Glomerular visceral epithelial cell (primary cell): ENCODE data around the gene POGZ.
"Not testable (repeated sequence)": the region's sequence is repeated elsewhere in the genome, so short reads cannot be mapped to it uniquely, and the experiment has no call there.

ENCODE experiments used
- DNase-seq: peaks from one replicate; pipeline ENCODE4 v3.0.0-alpha.2; 2016; ENCODE audit errors: extremely low spot score

The POGZ gene

DNA sequence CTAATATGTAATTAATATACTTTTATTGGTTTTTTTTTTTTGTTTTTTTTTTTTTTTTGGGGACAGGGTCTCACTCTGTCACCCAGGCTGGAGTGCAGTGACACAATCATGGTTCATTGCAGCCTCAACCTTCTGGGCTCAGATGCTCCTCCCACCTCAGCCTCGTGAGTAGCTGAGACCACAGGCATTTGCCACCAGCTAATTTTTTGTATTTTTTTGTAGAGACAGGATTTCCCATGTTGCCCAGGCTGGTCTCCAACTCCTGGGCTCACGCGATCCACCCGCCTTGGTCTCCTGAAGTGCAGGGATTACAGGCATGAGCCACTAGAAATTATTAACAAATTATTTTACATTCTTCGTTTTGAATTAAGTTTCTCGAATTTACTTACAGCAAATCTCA lies 16.8 kb upstream of the POGZ start:
- no peak for DNase-seq

DNA sequence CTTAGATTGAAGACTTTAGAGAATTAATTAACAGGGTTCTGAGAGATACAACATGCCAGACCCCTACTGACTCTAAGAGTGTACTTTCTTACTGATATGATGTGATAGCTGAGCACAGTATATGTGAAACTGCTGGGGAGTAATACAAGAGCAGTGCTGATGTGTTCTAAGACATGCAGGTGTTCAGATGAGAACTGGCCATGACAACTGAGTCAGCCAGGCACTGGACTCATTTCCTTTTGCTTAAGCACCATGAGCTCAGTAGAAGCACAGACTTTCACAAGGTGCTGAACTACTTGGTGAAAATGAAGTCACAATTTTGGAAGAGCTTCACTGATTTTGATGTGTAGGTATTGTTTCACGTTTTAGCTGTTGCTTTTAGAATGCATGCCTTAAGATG lies 15.9 kb upstream of the POGZ start:
- no peak for DNase-seq

DNA sequence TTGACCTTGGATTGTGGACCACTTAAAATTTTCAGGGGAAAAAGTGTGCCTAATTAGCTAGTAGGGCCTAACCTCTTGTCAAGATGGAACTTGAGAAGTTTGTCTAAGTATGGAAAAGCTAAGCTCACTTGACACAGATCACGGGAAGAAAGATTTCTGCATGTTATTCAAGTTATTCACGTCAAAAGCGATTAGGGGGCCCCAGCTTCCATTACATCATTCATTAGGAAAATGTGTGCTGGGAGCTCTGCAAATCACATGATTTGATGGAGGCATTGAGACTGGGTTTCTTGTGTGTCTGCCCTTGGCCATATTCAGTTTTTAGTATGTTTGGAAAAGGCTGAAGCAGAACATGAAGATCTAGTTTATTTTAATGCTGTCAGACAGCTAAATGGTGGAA lies 15.5 kb upstream of the POGZ start:
- no peak for DNase-seq

DNA sequence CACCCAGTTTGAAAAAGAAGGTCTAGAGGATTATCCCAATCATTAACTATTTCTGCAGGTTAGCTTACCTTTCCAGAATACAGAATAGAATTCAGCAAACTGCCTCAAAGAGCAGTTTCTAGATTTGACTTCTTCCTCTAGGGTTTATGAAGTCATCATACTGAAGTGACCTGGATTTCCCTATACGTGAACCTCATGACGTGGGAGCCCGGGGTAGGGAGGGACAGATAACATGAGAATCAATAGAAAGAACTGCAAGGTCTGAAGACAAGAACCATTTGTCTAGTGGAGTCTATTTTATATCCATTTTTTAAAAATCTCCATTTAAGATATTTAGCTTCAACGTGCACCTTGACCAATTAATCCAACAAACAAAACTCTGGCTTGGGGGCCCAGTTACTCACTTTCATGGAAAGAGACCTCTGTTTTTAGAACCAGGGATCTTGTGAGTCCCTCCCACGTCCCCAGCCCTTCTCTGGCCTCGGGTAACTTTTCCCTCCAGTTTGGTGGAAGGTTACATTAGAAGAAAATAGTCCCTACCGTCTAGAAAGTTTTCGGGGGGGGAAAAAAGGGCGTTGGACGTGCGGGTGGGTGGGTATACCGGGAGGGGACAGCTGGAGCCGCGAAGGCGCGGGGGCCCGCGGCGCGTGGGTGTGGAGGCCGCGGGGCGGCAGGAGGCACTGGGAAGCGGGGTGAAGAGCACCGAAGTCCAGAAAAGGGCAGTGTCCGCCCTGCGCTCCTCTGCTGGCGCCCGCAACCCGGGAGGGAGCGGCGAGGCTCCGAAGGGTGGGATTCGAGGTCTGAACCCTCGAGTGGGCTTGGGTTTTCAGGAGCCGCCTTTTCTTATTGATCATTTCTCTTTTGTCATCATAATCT lies 13.8 kb upstream of the POGZ start:
- no peak for DNase-seq

DNA sequence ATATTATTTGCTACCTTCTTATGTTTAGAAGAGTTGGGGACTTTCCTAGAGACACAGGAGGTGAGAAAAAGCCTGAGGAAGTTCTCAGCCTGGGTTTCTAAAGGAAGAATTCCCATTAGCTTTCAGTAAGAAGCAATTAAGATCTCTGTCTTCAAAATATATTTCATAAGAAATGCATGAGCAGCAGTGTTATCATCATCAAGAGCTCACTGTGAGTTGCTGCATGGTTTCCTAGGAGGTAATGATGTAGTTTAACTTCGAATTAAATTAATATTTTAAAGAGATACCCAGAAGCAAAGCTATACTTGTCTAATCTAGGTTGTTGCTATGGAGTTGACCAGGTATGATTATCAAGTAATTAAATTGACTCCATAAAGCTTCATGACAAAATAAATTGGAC lies 5.7 kb upstream of the POGZ start:
- DNase-seq: no peak

DNA sequence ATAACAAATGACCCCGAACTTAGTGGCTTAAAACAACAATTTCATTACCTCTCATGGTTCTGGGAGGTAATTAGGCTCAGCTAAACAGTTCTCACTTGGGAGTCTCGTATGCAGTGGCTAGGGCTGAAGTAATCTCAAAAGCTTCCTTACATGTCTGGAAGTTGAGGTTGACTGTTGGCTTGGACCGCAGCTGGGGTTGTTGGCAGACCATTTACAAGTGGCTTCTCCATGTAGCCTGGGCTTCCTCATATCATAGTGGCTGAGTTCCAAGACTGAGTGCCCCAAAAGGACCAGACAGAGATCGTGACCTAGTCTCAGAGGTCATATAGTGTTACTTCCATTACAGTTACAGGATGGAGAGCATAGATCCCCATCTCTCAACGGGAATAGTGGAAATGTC lies 2.4 kb upstream of the POGZ start:
- no peak for DNase-seq

DNA sequence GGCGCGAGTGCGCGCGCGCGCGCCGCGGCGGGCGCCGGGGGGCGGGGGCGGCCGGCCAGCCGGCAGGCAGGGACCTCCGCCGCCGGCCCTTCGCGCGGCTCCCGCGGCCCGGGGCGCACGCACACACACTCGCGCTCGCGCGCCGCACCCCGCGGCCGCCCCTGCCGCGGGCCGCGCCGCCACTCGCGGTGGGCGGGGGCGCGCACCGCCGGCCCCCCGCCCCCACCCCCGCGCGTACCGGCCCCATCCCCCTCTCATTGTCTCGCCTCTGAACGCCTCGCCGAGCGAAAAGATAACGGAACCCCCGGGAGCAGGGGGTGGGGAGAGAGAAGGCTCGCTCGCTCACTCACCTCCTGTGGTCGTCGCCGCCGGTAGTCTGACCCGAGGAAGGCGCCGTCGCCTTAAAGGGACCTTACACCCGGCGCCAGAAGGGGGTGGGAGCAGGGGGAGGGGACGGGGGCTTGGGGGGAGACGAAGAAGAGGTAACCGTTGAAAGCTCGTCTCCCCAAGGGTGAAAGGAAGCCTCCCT lies 428 bp downstream of the POGZ start:
- peak; percentile 73 for DNase-seq

DNA sequence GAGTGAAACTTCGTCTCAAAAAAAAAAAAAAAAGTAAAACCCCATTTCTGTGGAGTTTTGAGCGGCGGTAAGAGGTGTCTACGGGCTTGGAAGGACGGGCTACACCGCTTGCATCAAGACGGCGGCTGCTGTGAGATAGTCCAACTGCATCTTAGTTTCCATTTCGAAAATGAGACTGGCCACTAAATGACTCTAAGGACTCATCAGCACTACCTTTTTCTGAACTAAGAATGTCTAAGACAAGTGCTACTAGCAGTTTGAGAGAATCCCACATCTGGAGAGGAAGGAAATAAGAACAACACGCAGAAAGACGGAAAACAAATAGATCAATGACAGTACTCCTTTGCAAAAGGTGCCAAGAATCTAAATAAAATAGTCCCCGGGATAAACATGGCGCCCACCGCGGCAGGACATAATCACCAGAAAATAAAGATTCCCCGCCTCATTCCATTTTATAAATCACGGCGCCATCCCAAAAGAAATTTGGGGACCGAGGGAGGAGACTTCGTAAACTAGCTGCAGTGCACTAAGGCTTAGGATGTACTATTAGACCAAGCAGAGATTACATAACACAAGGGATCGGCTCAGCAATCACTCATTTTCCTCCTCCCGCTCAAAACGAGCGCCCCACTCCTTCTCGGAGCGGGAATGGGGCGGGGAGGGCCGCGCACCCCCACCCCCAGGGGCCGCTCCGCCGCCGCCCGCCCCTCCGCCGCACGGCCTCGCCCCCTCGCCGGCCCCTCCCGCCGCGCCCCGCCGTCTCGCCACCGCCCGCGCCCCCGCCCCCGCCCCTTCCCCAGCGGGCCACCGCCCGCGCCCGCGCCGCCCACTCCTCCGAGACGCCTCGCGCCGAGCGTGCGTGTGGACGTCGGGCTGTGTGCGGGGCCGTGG lies 1.1 kb downstream of the POGZ start:
- peak; percentile 87 for DNase-seq

DNA sequence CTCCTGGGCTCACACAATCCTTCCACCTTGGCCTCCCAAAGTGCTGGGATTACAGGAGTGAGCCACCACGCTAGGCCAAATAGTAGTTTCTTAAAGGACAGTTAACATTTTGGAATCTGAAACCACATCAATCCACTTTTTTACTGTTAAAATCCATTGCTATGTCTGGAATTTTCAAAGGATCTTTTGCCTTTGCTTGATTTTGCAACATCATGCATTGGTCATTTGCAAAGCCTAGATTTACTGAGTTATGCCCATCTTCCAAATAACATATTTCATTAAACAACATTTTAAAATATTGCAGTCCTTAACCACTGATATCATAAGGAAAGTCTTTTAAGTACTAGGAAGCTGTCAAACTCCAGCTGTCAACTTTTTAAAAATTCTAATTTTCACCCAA lies 3.3 kb downstream of the POGZ start:
- no peak for DNase-seq

DNA sequence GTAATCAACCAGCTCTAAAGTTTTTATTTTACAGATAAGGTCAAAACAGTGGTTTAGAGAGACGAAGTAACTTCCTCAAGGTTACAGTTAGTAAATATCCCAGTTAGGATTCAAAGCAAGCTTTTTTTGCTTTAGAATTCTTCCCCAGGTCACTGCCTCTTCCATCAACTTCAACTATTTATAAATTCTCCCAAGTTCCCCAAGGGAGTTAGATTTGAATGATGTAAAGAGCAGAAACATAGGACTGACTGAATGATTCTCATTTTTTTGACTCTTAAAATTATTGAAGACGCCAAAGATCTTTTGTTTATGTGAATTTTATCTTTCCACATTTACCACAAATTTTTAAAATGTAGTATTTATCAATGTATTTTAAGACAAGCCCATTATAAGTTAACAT lies 4.1 kb downstream of the POGZ start:
- no peak for DNase-seq

DNA sequence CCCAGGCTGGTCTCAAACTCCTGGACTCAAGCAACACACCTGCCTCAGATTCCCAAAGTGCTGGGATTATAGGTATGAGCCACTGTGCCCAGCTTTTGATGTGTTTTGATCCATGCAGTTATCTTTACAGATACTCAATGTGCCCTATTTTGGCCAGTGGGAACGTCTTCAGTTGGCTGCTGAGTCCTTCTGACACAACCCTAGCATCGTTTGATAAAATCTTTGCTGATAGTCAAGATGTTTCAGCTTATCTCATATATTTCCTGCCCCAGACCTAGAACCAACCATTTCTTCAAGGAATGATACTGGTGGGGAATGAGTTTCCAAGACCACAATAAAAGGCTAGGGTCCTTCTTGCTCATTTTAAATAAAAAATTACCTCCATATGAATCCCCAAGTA lies 11.6 kb downstream of the POGZ start:
- no peak for DNase-seq

DNA sequence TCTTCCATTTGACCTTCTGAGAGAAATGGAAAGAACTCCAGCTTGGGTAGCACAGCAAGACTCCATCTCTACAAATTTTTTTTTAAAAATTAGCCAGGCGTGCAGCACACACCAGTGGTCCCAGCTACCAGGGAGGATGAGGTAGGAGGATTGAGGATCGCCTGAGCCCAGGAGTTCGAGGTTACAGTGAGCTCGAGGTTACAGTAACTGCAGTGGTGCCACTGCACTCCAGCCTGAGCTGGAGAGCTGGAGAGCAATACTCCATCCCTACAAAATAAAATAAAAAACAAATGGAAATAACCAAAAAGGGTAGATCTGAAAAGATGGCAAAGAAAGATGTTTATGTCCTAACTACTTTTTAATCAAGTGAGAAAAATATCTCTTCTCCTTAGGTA lies 14.5 kb downstream of the POGZ start:
- peak; percentile 49 for DNase-seq

DNA sequence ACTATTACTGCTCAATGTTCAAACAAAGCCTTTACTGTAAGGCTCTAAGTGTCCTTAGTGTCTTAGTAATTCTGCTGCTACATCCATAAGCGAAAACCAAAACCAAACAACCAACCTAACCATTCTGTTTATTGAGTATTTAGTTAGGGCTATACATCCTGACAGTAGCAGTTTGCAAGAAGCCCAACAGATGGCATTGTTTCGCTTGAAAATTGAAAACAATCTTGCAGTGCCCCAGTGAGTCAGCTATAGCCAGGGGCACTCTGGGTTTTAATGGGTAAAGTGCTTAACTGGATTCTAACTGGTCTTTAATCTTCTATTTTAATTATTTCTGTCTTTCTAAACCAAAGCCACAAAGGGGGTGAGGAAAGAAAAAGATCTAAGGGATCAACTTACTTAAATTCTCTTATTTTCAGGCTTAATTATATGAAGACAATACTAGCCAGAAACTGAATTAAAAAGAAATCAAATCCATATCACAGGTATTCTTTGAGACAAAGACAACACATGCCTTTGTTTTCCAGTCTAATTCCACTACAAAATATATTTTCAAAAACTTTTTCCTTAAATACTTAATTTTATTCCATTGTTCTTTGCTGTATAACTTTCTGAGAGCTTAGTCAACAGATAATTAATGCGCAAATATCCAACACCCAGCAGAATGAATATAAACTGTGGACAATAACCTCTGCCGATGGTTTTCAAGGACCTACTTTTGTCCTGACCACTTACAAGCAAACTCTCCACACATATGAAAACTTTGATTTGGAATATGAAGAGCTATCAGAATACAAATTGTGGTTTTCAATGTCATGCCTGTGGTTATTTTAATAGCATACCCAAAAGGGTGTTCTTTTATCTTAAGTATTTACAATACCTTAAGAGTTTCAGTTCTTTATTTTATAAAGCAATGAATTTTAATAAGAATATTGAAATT lies 15.2 kb downstream of the POGZ start:
- peak; percentile 74 for DNase-seq

DNA sequence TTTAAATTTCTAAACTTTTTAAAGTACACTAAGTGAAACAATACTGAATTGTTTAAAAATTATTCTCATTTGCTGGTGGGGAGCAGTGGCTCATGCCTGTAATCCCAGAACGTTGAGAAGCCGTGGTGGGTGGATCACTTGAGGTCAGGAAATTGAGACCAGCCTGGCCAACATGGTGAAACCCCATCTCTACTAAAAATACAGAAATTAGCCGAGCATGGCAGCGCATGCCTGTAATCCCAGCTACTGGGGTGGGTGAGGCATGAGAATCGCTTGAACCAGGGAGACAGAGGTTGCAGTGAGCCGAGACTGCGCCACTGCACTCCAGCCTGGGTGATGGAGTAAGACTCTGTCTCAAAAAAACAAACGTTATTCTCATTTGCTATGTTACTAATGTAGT lies 21.9 kb downstream of the POGZ start:
- not testable (repeated sequence) for DNase-seq

DNA sequence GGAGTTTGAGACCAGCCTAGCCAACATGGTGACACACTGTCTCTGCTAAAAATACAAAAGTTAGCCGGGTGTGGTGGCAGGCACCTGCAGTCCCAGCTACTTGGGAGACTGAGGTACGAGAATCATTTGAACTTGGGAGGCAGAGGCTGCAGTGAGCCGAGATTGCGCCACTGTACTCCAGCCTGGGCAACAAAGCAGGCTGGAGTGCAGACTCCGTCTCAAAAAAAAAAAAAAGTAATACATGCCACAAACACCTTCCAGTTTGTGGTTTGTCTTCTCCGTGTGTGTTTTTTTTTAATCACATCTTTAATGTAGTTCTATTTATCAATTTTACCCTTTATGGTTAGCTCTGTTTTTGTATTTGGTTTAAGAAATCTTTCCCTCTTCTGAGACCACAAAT lies 22.3 kb downstream of the POGZ start:
- DNase-seq: no peak

DNA sequence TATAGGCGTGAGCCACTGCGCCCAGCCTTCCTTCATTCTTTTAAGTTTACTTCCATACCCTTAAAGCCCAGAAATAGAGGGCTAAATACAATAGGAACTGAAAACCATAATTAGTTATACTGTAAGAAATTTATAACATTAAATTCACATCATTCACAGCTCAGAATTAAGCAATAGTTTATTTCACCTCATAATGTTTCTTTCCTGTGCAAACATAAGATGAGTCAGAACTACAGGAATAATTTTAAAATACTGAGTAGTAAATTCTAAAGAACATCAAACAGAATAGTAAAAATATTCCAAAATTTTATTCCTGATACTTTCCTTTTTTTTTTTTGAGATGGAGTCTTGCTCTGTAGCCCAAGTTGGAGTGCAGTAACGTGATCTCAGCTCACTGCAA lies 24.1 kb downstream of the POGZ start:
- no peak for DNase-seq

DNA sequence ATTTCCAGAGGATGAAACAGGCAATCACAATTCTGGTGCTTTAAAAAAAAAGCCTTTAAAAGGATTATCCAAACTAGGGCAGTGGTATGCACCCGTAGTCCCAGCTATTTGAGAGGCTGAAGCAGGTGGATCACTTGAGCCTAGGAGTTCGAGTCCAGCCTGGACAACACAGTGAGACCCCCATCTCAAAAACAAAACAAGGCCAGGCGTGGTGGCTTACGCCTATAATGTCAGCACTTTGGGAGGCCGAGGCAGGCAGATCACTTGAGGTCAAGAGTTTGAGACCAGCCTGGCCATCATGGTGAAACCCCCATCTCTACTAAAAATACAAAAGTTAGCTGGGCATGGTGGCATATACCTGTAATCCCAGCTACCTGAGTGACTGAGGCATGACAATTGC lies 25.5 kb downstream of the POGZ start:
- DNase-seq: not testable (repeated sequence)

DNA sequence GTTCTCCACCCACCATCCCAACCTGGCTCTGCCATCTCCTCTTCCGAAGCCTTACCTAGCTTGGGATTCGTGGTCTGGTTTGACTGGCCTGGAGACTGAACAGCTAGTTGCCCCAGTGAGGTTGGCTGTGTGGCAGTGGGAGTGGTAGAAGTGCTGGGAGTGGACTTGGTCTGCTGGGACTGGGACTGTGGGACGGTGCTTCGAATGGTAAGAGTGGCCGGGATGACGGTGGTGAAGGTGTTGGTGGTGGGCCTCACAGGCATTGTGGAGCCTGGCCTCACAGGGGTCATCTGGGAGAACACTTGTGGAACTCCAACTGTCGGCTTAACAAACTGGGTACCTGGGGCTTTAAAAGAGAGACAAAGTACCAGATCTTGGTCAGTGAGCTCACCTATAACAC lies 31.2 kb downstream of the POGZ start:
- no peak for DNase-seq

DNA sequence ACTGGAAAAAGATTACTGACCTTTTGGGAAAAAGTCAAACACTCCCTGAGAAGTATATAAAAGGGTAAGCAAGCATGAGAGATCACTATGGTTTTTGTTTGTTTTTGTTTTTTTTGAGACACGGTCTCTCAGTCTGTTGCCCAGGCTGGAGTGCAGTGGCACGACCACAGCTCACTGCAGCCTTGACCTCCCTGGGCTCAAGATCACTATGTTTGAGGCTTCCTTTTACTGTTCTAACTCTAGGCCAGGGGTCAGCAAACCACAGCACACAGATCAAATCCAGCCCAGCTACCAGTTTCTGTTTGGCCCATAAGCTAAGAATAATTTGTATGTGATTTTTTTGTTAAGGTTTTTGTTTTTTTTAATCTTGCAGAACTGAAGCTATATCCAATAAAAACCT lies 34.2 kb downstream of the POGZ start:
- no peak for DNase-seq

DNA sequence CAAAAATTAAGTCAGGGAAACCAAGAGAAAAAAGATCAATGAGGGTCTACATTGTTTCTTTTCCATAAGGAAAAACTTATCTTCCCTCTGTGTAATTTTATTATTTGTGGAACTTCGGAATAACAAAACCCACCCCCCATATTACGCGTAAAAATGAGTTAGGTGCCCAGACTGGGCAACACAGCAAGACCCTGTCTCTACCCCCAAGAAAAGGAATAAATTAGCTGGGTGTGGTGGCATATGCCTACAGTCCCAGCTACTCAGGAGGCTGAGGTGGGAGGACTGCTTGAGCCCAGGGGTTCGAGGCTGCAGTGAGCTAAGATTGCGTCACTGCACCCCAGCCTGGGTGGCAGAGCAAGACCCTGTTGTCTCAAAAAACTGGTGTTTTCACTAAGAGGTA lies 39.5 kb downstream of the POGZ start:
- DNase-seq: no peak

DNA sequence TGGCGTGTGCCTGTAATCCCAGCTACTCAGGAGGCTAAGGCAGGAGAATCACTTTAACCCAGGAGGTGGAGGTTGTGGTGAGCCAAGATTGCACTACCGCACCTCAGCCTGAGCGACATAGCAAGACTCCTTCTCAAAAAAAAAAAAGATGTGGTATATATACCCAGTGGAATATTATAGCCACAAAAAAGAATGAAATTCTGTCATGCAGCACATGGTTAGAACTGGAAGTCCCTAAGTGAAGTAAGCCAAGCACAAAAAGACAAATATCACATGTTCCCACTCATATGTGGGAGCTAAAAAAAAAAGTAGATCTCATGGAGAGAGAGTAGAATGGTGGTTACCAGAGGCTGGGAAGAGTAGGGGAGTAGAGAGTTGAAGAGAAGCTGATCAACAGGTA lies 41.2 kb downstream of the POGZ start:
- no peak for DNase-seq

DNA sequence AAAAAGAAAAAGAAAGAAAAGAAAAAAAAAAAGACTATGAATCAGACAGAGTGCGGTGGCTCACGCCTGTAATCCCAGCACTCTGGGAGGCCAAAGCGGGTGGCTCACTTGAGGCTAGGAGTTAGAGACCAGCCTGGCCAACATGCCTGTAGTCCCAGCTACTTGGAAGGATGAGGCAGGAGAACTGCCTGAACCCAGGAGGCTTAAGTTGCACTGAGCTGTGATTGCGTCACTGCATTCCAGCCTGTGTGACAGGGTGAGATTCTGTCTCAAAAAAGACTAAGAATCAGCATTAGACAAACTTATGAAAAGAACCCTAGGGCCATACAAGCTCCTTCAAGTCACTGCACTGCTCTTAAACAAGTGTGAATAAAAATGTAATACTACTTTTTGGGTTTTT lies 43.1 kb downstream of the POGZ start:
- no peak for DNase-seq
